Right atrium auricular region (tissue), 2 donors: ENCODE data around the gene FLT4. TPM values are rescaled to one million over a fixed set of nuclear protein-coding genes. Genes with fewer than 3 reads are reported as not detected.
"Not testable (repeated sequence)": the region's sequence is repeated elsewhere in the genome, so short reads cannot be mapped to it uniquely, and the experiment has no call there.

ENCODE experiments used
- DNase-seq: peaks from one replicate; pipeline ENCODE4 v3.0.0-alpha.2; 2019; ENCODE audit warnings: low spot score
- H3K27ac ChIP-seq, 2 donors: fragments of 200-600 bp; sonication (generic); 1 replicate in 1 of 2; 2 replicates in 1 of 2; pipeline ENCODE4 v1.5.1; 2016 to 2019
- H3K27me3 ChIP-seq, 2 donors: fragments of 200-600 bp; sonication (generic); one replicate each; pipeline versions ENCODE4 v1.5.1 to v1.6.0; 2017 to 2019
- H3K36me3 ChIP-seq: fragments of 200-600 bp; sonication (generic); one replicate; pipeline ENCODE4 v1.5.1; 2016
- H3K4me1 ChIP-seq, 2 donors: fragments of 200-600 bp; sonication (generic); one replicate each; pipeline versions ENCODE4 v1.5.1 to v1.6.0; 2017 to 2019
- H3K4me3 ChIP-seq, 2 donors: fragments of 200-600 bp; sonication (generic); 1 replicate in 1 of 2; 2 replicates in 1 of 2; pipeline ENCODE4 v1.5.1; 2017 to 2019; ENCODE audit warnings: mild to moderate bottlenecking in 1 of 2, moderate library complexity in 1 of 2
- H3K9me3 ChIP-seq, 2 donors: fragments of 200-600 bp; sonication (generic); one replicate each; pipeline ENCODE4 v1.5.1; 2019
- total RNA-seq, 2 donors: library from RNA; depleted of rRNA; stranded (reverse); fragments of >200 nt; gene quantifications; one replicate each; pipeline ENCODE4 v1.1.0, GENCODE V29; 2016
- TF ChIP-seq, protein P1 (sequence below), 2 donors: fragments of 200-600 bp; sonication (generic); IDR thresholded peaks; one replicate each; pipeline ENCODE4 v1.5.1; 2019; ENCODE audit warnings: antibody characterized with exemption in 2 of 2

Gene FLT4
- total RNA-seq, 2 donors from 2014 or later = 2.0 to 4.2 TPM

DNA sequence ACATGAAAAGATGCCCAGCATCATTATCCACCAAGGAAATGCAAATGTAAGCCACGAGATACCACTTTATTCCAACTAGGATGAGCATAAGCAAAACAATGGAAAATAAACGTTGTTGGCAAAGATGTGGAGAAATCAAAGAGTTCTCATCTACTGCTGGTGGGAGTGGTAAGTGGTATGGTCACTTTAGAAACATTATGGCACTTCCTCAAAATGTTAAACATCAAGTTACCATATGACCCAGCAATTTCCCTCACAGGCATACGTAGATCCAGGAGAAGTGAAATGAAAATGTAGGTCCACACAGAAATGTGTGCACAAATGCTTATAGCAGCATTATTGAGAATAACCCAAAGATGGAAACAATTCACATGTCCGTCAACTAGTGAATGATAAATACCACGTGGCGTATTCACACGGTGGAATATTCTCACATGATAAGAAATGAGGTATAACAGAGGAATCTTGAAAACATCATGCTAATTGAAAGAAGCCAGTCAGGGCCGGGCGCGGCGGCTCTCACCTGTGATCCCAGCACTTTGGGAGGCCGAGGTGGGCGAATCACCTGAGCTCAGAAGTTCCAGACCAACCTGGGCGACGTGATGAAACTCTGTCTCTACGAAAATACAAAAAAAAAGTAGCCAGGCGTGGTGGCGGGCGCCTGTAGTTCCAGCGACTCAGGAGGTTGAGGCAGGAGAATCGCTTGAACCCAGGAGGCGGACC, 16.4 kb upstream of the FLT4 start:
- H3K36me3 ChIP-seq = no peaks in the 10 kb centered on the region
- H3K27me3 ChIP-seq = no peaks in the 10 kb centered on the region
- TF ChIP-seq, protein P1, sequence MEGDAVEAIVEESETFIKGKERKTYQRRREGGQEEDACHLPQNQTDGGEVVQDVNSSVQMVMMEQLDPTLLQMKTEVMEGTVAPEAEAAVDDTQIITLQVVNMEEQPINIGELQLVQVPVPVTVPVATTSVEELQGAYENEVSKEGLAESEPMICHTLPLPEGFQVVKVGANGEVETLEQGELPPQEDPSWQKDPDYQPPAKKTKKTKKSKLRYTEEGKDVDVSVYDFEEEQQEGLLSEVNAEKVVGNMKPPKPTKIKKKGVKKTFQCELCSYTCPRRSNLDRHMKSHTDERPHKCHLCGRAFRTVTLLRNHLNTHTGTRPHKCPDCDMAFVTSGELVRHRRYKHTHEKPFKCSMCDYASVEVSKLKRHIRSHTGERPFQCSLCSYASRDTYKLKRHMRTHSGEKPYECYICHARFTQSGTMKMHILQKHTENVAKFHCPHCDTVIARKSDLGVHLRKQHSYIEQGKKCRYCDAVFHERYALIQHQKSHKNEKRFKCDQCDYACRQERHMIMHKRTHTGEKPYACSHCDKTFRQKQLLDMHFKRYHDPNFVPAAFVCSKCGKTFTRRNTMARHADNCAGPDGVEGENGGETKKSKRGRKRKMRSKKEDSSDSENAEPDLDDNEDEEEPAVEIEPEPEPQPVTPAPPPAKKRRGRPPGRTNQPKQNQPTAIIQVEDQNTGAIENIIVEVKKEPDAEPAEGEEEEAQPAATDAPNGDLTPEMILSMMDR (IDR thresholded peaks at IDR 0.05) = no peak
- peaks cover 0 to 6% of the 10 kb centered on the region in 2 donors for H3K4me1 ChIP-seq
- no peaks in the 10 kb centered on the region for H3K9me3 ChIP-seq
- DNase-seq = no peak
- H3K27ac ChIP-seq = no peak overlapping the region
- H3K4me3 ChIP-seq = no peak overlapping the region

DNA sequence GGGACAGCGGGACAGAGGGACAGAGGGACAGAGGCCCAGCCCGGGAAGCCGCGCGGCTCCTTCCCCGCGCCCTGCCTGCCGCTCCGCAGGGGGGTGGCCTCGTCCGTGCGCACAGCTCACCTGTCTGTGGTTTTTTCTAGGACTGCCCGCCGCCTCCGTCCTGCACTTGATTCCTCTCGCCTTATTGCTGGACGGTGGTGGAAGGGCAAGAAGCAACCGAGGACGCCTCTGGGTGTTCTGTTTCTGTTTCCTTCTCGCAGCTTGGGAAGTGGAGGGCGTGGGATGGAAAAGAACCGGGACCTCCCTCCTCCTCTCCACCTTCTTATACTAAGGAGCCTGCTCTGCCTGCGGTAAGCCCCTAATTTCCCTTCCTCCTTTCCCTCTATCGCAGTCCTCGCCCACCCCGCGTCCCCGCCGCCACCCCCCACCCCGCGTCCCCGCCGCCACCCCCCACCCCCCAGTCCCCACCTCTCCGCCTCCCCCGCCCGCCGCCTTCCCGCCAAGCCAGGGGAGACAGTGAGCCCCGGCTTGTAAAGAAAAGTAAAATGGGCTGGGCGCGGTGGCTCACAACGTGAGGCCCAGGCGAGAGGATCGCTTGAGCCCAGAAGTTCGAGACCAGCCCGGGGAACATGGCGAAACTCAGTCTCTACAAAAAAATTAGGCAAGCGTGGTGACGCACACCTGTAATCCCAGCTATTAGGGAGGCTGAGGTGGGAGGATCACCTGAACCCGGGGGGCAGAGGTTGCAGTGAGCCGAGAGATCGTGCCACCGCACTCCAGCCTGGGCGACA, 9.6 kb upstream of the FLT4 start:
- no peaks in the 10 kb centered on the region for H3K4me1 ChIP-seq
- no peaks in the 10 kb centered on the region for H3K36me3 ChIP-seq
- TF ChIP-seq, protein P1 (IDR thresholded peaks at IDR 0.05) = no peak
- no peaks in the 10 kb centered on the region for H3K9me3 ChIP-seq
- no peak overlapping the region for H3K27ac ChIP-seq
- DNase-seq = no peak
- H3K27me3 ChIP-seq = no peaks in the 10 kb centered on the region
- no peak overlapping the region for H3K4me3 ChIP-seq

DNA sequence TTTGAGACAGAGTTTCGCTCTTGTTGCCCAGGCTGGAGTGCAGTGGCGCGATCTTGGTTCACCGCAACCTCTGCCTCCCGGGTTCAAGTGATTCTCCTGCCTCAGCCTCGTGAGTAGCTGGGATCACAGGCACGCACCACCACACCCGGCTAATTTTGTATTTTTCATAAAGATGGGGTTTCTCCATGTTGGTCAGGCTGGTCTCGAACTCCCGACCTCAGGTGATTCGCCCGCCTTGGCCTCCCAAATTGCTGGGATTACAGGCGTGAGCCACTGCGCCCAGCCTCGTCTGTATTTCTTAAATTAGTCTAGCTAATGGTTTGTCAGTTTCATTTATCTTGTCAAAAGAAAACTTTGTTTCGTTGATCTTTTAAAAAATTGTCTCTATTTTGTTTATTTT, 5.8 kb upstream of the FLT4 start:
- not testable (repeated sequence) for H3K4me1 ChIP-seq, H3K27ac ChIP-seq, DNase-seq, H3K27me3 ChIP-seq, H3K4me3 ChIP-seq, H3K36me3 ChIP-seq, H3K9me3 ChIP-seq

DNA sequence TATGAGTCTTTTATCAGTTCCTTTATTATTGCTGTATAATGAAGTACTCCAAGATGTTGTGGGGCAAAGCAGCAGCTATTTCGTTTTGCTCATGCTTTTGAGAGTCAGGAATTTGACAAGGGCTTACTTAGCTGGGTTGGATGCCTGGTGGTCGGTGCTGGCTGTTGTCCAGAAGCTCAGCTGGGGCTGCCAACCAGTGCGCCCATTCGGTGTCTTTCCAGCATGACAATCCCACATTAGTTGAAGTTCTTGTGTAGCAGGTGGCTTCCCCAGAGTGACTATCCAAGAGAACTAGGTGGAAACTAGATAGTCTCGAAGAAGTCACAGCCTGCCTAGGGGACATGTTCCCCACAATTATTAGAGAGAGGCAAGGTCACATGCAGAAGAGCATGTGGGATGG, 3.4 kb upstream of the FLT4 start:
- no peak for DNase-seq
- Histone ChIP-seq H3K27ac (no peak overlapping the region), H3K36me3 (no peaks in the 10 kb centered on the region), H3K27me3 (peaks cover 0 to 9% of the 10 kb centered on the region in 2 donors), H3K9me3 (no peaks in the 10 kb centered on the region), H3K4me1 (peaks cover 0 to 17% of the 10 kb centered on the region in 2 donors), H3K4me3 (no peak overlapping the region)
- TF ChIP-seq, protein P1 (IDR thresholded peaks at IDR 0.05) = no peak

DNA sequence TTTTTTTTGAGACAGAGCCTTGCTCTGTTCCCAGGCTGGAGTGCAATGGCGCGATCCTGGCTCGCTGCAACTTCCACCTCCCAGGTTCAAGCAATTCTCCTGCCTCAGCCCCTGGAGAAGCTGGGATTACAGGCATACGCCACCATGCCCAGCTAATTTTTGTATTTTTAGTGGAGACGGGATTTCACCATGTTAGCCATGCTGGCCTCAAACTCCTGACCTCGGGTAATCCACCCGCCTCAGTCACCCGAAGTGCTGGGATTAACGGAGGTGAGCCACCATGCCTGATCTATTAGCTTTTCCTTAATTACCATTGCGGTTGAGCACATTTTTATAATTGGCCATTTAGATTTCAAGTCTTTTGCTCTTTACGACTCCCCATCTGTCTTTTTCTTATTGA, 2.9 kb upstream of the FLT4 start:
- Histone ChIP-seq H3K27me3 (peaks cover 0 to 9% of the 10 kb centered on the region in 2 donors), H3K36me3 (no peaks in the 10 kb centered on the region)

More for the DNA sequence above, 2.9 kb upstream of the FLT4 start:
- no peak overlapping the region for H3K4me3 ChIP-seq
- H3K27ac ChIP-seq = no peak overlapping the region
- no peak for DNase-seq
- peaks cover 0 to 17% of the 10 kb centered on the region in 2 donors for H3K4me1 ChIP-seq
- TF ChIP-seq, protein P1 (IDR thresholded peaks at IDR 0.05) = no peak
- H3K9me3 ChIP-seq = no peaks in the 10 kb centered on the region
